Raji (cell line): ENCODE data around the gene CASP10.
A peak's percentile ranks its signal among the peaks of the same experiment; 100 is the strongest.

Experiments used
- POLR2A ChIP-seq: IDR thresholded peaks from 2 replicates; pipeline ENCODE4 v1.6.1; 2011; ENCODE audit warnings: low read depth, low read length, control low read depth; ENCODE audit not compliant: insufficient read depth

The CASP10 gene

DNA sequence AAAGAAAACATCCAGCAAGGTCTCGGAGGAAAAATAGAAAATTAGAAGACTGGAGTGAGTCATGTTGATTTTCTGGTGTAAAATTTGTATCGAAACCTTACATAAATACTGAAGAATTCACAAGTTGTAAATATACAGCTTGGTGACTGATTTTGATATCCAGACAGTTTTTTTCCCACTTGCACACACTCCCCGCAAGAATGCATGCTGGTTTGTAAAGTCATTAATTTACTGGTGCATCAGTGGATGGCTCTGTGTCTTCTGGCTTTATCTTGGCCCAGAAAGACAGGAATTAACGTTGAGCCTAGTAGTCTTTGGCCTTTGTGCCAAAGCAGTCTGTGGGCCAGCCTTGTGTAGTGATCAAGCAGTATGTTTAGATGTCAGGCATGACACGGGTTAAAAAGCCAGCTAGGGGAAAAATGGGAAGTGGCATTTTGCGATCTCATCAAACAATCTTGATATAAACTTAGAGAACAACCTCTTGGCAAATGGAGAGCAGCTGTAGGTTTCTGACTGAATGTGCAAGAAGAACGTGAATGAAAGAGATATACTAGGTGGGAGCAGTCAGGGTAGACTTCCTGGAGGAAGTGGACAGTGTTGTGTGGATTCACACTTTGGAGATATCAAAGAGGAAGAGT is 54.7 kb downstream of the CASP10 start:
- no peak for TF ChIP-seq POLR2A

GRCh38 chr2:201242571-201243277 is 59.8 kb downstream of the CASP10 start:
- no peak for TF ChIP-seq POLR2A

DNA sequence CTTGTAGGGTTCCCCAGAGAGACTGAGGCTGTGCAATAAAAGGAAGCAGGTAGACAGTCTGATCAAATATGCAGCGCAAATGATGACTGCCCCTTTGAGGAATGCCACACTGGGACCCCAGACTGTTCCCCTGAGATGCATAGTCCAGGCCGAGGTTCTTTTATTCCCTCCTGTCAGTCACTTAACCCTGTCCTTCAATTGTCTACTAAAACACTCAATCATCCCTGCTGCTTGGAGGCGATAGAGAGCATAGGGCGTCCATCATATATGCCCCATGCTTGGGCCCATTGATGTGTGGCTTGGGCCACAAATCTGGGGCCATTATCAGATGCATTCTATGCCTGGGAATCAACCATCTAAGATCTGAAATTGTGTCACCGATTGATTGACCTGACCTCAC is 61.9 kb downstream of the CASP10 start:
- TF ChIP-seq POLR2A: no peak

DNA sequence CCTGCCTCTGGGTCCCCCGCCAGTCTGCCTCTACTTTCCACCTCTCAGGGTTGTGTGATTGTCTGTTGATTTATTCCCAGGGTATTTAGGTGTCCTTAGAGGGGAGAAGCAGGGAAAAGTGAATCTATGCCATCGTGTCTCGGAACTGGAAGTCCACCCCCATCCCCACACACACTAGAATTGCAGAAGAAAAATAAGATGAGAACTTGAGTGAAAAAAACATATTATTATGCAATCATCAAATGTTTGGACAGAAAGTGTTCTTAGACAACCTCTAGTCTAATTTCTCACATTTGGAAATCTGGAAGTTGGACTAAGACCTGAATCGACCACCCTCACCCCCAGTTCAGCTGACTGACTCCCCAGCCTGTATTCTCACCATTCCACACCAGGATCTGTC is 63.3 kb downstream of the CASP10 start:
- TF ChIP-seq POLR2A: no peak

GRCh38 chr2:201248288-201248844 is 65.4 kb downstream of the CASP10 start:
- no peak for TF ChIP-seq POLR2A

DNA sequence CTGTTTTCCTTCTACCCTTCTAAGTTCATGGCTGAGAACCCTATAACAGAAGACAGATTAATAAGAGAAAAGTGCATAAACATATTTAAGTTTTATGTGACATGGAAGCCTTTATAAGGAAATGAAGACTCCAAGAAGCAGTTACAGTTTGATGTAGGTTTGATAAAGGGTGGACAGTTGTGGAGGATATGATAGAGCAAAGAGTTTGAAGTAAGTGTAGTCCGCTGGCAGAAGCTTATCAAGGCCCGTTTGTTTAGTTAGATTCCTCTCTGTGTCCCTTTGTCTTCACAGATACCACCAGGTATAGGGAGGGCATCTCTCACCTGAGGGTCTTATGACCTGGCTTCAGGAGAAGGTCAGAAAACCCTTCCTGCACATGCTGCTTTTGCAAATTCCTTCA is 66.9 kb downstream of the CASP10 start:
- no peak for TF ChIP-seq POLR2A

- no peak for TF ChIP-seq POLR2A
Observed at GRCh38 chr2:201250741-201251140, 67.8 kb downstream of the CASP10 start.

GRCh38 chr2:201254081-201254730 is 71.3 kb downstream of the CASP10 start:
- TF ChIP-seq POLR2A: no peak

DNA sequence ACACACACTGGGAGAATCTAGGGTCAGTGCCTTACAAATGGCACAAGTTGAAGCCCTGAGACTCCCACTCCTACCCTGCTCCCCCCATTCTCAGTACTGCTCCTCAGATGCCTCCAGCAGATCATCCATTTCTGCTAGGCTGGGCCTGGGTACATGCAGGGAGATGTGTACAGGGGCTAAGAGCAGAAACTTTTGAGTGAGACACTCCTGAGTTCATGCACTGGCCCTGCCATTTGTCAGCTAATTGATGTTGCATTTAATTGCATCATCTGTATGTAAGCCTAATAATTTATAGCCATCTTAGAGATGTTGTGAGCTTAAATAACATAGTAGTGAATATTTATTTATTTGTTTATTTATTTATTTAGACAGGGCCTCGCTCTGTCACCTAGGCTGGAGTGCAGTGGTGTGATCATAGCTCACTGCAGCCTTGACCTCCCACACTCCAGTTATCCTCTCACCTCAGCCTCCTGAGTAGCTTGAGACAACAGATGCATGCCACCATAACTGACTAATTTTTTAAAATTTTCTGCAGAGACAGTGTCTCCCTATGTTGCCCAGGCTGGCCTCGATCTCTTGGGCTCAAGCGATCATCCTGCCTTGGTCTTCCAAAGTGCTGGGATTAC is 72.6 kb downstream of the CASP10 start:
- no peak for TF ChIP-seq POLR2A

GRCh38 chr2:201256082-201256481 is 73.1 kb downstream of the CASP10 start:
- TF ChIP-seq POLR2A: no peak

DNA sequence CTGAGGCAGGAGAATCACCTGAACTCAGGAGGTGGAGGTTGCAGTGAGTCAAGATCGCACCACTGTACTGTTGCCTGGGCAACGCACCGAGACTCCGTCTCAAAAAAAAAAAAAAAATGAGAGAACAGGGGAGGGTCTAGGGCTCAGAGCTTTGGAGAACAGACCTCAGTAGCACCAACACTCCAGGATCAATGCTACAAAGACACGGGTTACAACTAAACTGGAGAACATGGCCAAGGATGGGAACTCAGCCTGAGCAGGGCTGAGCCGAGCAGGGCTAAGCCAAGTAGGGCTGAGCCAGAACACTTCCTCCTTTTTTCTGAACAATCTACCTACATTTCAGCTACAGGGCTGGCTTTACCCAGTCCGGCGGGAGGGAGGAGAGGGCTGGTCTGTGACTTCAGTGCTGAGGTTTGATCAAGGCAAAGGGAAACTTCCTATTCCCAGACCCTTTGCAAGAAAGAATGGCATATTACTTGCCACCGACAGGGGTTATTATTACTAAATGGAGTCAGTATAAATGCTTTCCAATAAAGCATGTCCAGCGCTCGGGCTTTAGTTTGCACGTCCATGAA is 74.5 kb downstream of the CASP10 start:
- TF ChIP-seq POLR2A: no peak

DNA sequence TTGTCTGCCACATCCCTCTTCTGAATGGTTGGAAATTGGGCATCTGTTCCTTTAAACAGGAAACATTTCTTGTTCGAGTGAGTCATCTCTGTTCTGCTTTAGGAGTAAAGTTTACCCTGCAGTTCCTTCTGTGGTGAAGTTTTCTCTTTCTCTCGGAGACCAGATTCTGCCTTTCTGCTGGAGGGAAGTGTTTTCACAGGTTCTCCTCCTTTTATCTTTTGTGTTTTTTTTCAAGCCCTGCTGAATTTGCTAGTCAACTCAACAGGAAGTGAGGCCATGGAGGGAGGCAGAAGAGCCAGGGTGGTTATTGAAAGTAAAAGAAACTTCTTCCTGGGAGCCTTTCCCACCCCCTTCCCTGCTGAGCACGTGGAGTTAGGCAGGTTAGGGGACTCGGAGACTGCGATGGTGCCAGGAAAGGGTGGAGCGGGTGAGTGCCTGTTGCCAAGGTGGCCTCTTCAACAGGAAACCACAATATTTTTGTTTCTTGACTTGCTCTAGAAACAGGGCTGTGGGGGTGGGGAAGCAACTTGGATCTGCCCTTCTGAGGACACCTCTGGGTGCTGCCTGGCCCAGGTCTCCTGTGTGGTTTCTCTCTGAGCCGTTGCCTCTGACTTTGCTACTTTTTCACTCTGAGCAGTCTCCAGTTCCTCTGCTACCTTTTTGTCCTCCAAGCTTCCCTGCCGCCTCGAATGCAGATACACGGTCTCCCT is 75.2 kb downstream of the CASP10 start:
- peak; percentile 59 for TF ChIP-seq POLR2A

DNA sequence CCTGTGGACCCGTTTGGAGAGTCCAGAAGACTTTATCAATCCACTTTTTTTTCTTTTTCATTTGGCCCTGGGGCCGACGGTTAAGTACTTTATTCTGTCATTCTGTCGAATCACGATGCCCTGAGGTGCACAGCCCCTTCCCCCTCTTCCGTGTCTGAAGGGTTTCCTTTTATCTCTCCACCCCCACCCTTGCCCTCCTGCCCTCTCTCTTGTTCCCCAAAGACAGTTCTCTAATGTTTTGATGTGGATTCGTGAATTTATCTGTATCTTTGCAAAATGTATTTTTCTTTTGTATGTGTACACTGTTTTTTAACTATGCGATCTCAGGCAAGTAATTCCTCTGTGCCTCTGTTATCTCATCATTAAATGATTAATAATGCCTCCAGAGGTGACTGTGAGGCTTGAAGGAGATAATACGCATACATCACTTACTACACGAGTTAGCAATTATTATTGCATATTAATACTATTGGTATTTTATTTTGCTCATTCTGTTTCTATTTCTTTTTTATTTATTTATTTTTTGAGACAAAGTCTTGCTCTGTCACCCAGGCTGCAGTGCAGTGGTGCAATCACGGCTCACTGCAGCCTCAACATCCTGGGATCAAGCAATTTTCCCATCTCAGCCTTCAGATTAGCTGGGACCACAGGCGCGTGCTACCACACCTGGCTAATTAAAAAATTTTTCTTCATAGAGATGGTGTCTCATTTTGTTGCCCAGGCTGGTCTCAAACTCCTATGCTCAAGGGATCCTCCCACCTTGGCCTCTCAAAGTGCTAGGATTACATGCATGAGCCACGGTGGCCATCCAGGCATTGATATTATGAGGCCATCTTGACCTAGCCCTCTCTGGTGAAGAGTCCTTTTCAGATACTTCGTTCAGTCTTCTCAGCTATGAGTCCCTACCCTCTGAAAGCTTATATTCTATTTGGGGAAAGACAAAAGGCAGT is 76.0 kb downstream of the CASP10 start:
- TF ChIP-seq POLR2A: no peak
